A673 (cell line): ENCODE measurements around the gene FOXC1. TPM values are rescaled to one million over a fixed set of nuclear protein-coding genes. Genes with fewer than 3 reads are reported as not detected.

ENCODE experiments used
- BruUV-seq: library from RNA; stranded (reverse); fragments of 400-500 nt; replicated peaks from 2 replicates; lab custom pipeline; 2021; lab: Mats Ljungman, UMichigan
- CTCF ChIA-PET: fragments of 300-600 bp; sonication (Branson Sonifier 250); formaldehyde crosslinking; loops from one replicate; lab custom pipeline; 2022; ENCODE audit warnings: antibody characterized with exemption; lab: Charles Lee
- POLR2A ChIA-PET: fragments of 300-600 bp; sonication (Branson Sonifier 250); formaldehyde crosslinking; loops from one replicate; lab custom pipeline; 2022; ENCODE audit warnings: antibody characterized with exemption; ENCODE audit not compliant: low non-redundant PET; lab: Charles Lee
- DNase-seq: peaks from one replicate; pipeline ENCODE4 v3.0.0-alpha.2; 2015; ENCODE audit warnings: low spot score
- H3K27ac ChIP-seq: fragments of 200-600 bp; sonication (generic); 2 replicates; pipeline ENCODE4 v1.5.1; 2016; ENCODE audit warnings: mixed run types, low read depth, mild to moderate bottlenecking, mixed read lengths, antibody characterized with exemption, low read length; ENCODE audit not compliant: poor library complexity, severe bottlenecking
- H3K27me3 ChIP-seq: fragments of 200-600 bp; sonication (generic); replicated peaks from 2 replicates; pipeline ENCODE4 v1.6.1; 2017; ENCODE audit warnings: mixed run types, low read depth, mild to moderate bottlenecking, mixed read lengths, antibody characterized with exemption, low read length; ENCODE audit not compliant: insufficient read depth, poor library complexity
- H3K36me3 ChIP-seq: fragments of 200-600 bp; sonication (generic); 2 replicates; pipeline ENCODE4 v1.6.1; 2016; ENCODE audit warnings: mixed run types, mild to moderate bottlenecking, mixed read lengths, antibody characterized with exemption, low read length; ENCODE audit not compliant: insufficient read depth, poor library complexity, severe bottlenecking
- H3K4me1 ChIP-seq: fragments of 200-600 bp; sonication (generic); 2 replicates; pipeline ENCODE4 v1.6.1; 2017; ENCODE audit warnings: mixed run types, mild to moderate bottlenecking, mixed read lengths, antibody characterized with exemption, low read length; ENCODE audit not compliant: insufficient read depth, poor library complexity, severe bottlenecking
- H3K4me3 ChIP-seq: fragments of 200-600 bp; sonication (generic); 2 replicates; pipeline ENCODE4 v1.5.1; 2016; ENCODE audit warnings: low read depth, mixed run types, mild to moderate bottlenecking, mixed read lengths, low read length; ENCODE audit not compliant: poor library complexity, severe bottlenecking
- H3K9me3 ChIP-seq: fragments of 200-600 bp; sonication (generic); 2 replicates; pipeline ENCODE4 v1.6.1; 2016; ENCODE audit warnings: mixed run types, low read depth, mild to moderate bottlenecking, mixed read lengths, antibody characterized with exemption, low read length; ENCODE audit not compliant: poor library complexity, severe bottlenecking
- EZH2 ChIP-seq: fragments of 200-600 bp; sonication (generic); IDR thresholded peaks from 2 replicates; pipeline ENCODE4 v1.6.1; 2017; ENCODE audit warnings: borderline replicate concordance, low read depth, mild to moderate bottlenecking, mixed read lengths, antibody characterized with exemption, low read length; ENCODE audit not compliant: poor library complexity, severe bottlenecking
- intact Hi-C: fragments of 100-400 bp; cut with micrococcal nuclease; formaldehyde crosslinking; loops from one replicate; pipeline ENCODE4 v1.10.0; 2022; ENCODE audit not compliant: unreplicated experiment
- total RNA-seq: library from RNA; stranded (reverse); gene quantifications from 2 replicates; pipeline ENCODE4 v1.2.3, GENCODE V29; 2021
- TF ChIP-seq, protein P1 (sequence below): fragments of 300-800, 200-600 bp; sonication (generic); conservative IDR thresholded peaks from 2 replicates; pipeline ENCODE4 v1.5.1; 2017; ENCODE audit warnings: low read depth, mild to moderate bottlenecking, antibody characterized with exemption, low read length, moderate library complexity, mixed read lengths

Gene FOXC1
- total RNA-seq, 1 experiment from 2014 or later = 0.49 TPM

DNA sequence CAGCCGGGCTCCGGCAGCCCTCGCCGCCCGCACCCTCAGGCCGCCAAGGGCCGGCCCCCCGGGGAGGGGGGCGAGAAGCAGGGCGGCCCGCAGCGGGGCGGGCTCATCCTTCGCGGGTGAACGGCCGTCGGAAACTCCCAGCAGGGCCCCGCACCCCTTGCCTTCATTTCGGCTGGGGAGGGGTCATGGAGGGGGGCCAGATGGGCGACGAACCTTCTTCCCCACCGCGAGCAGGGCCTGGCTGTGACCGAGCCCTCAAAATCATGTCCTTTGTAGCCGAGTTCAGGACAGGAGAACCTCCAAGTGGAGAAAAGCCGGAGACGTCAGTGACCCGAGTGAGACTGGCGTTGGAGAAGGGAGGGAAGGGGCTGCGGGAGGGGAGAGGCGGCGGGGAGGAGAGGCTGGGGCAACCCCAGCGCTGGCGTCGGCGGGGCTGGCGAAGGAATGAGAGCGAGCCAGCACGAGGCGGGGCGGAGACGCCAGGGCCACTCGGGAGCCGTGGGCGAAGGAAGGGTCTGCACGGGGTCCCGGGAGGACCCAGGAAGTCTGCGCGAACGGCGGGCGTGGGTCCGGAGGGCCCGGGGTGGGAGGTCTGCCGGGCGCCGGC, 571 bp upstream of the FOXC1 start:
- POLR2A ChIA-PET = no interaction called here
- CTCF ChIA-PET = no interaction called here
- Histone ChIP-seq H3K36me3 (no peaks in the 10 kb centered on the region), H3K27me3 (peaks cover 86% of the 10 kb centered on the region), H3K4me3 (peak overlapping the region; percentile 45), H3K27ac (no peak overlapping the region), H3K9me3 (no peaks in the 10 kb centered on the region), H3K4me1 (peaks cover 31% of the 10 kb centered on the region)
- DNase-seq = no peak
- intact Hi-C loops = no loop called here
- peak; percentile 78 for TF ChIP-seq EZH2
- TF ChIP-seq, protein P1, sequence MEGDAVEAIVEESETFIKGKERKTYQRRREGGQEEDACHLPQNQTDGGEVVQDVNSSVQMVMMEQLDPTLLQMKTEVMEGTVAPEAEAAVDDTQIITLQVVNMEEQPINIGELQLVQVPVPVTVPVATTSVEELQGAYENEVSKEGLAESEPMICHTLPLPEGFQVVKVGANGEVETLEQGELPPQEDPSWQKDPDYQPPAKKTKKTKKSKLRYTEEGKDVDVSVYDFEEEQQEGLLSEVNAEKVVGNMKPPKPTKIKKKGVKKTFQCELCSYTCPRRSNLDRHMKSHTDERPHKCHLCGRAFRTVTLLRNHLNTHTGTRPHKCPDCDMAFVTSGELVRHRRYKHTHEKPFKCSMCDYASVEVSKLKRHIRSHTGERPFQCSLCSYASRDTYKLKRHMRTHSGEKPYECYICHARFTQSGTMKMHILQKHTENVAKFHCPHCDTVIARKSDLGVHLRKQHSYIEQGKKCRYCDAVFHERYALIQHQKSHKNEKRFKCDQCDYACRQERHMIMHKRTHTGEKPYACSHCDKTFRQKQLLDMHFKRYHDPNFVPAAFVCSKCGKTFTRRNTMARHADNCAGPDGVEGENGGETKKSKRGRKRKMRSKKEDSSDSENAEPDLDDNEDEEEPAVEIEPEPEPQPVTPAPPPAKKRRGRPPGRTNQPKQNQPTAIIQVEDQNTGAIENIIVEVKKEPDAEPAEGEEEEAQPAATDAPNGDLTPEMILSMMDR = no peak
- BruUV-seq = no TSS peak

DNA sequence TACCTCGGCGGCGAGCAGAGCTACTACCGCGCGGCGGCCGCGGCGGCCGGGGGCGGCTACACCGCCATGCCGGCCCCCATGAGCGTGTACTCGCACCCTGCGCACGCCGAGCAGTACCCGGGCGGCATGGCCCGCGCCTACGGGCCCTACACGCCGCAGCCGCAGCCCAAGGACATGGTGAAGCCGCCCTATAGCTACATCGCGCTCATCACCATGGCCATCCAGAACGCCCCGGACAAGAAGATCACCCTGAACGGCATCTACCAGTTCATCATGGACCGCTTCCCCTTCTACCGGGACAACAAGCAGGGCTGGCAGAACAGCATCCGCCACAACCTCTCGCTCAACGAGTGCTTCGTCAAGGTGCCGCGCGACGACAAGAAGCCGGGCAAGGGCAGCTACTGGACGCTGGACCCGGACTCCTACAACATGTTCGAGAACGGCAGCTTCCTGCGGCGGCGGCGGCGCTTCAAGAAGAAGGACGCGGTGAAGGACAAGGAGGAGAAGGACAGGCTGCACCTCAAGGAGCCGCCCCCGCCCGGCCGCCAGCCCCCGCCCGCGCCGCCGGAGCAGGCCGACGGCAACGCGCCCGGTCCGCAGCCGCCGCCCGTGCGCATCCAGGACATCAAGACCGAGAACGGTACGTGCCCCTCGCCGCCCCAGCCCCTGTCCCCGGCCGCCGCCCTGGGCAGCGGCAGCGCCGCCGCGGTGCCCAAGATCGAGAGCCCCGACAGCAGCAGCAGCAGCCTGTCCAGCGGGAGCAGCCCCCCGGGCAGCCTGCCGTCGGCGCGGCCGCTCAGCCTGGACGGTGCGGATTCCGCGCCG, 994 bp downstream of the FOXC1 start:
- DNase-seq = no peak

DNA sequence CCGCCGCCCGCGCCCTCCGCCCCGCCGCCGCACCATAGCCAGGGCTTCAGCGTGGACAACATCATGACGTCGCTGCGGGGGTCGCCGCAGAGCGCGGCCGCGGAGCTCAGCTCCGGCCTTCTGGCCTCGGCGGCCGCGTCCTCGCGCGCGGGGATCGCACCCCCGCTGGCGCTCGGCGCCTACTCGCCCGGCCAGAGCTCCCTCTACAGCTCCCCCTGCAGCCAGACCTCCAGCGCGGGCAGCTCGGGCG, 1.5 kb downstream of the FOXC1 start:
- TF ChIP-seq, protein P1 = no peak

More for the DNA sequence above, 994 bp downstream of the FOXC1 start:
- intact Hi-C loops = loop anchor here (5.0 kb wide), 1 partner anchor 77 kb away; no protein-coding TSS in a partner anchor
- Histone ChIP-seq H3K4me1 (peaks cover 26% of the 10 kb centered on the region), H3K9me3 (no peaks in the 10 kb centered on the region), H3K36me3 (no peaks in the 10 kb centered on the region), H3K4me3 (peak overlapping the region; percentile 52), H3K27me3 (peaks cover 77% of the 10 kb centered on the region), H3K27ac (no peak overlapping the region)
- BruUV-seq = no TSS peak
- ChIA-PET CTCF (interaction anchor here (1.6 kb wide), 1 partner anchor 76 kb away, joined by 6 read pairs; no protein-coding TSS in a partner anchor), POLR2A (no interaction called here)
- TF ChIP-seq EZH2 = peak; percentile 94
- TF ChIP-seq, protein P1 = no peak

More for the DNA sequence above, 1.5 kb downstream of the FOXC1 start:
- H3K27me3 ChIP-seq = peaks cover 72% of the 10 kb centered on the region
- no peaks in the 10 kb centered on the region for H3K36me3 ChIP-seq
- POLR2A ChIA-PET = no interaction called here
- intact Hi-C loops = loop anchor here (5.0 kb wide), 1 partner anchor 76 kb away; no protein-coding TSS in a partner anchor
- H3K27ac ChIP-seq = no peak overlapping the region
- H3K9me3 ChIP-seq = no peaks in the 10 kb centered on the region
- H3K4me1 ChIP-seq = peaks cover 26% of the 10 kb centered on the region
- H3K4me3 ChIP-seq = peak overlapping the region; percentile 52
- CTCF ChIA-PET = interaction anchor here (0.6 to 1.6 kb wide), 4 partner anchors 76 to 1699 kb away, joined by 3 to 7 read pairs (median 5); no protein-coding TSS in a partner anchor
- DNase-seq = peak; percentile 37
- BruUV-seq = no TSS peak
